Measurements from ENCODE around the gene SLC2A10.

DNA sequence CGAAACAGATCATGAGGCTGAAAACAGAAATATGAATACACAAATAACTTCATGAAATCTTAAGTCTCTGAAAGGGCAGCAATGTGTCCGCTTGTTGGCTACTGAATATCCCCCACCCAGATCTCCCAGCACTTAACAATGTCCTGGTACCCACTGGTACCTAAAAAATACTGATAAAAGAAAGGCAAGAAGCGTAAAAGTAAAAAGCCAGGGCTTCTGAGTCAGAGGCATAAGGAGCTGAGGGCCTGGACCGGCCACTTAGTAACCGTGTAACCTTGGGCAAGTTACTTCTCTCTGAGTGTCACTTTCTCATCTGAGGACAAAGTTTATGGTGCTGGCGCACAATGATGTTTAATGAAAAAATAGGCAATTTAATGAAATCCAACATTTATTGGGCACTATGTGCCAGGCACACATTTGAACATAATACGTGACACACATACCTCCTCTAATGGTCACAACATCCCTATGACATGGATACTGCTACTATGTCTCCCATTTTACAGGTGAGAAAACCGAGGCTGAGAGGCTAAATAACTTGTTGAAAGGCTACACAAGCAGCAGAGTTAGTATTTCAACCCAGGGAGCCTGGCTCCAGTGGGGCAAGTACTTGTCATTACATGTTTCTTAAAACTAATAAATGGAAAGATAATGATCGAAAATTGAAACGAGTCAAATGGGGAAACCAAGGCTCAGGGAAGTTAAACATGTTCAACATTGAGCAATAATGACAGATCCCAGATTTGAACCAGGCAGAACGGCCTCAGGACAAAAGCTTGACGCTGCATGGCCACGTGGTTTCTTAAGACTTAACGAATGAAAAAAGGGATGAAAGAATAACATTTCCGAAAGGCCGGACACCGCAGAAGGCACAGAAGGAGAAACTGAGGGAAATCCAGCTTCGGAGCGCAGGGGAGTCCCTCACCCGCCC lies 21.0 kb upstream of the SLC2A10 start:
- TF ChIP-seq EZH2 (IDR thresholded peaks at IDR 0.05; ENCODE audit: low read length, unreplicated experiment) (no peak), CTCF (conservative IDR thresholded peaks at IDR 0.05; ENCODE audit: low read depth, low read length) (no peak), EZH2phosphoT487 (IDR thresholded peaks at IDR 0.05; ENCODE audit: borderline replicate concordance, low read length) (no peak)
